ENCODE measurements around the gene PLCG1. TPM values are rescaled to one million over a fixed set of nuclear protein-coding genes. Genes with fewer than 3 reads are reported as not detected.

The PLCG1 gene
- total and polyA plus RNA-seq, 7 donors: 16.0 to 43.1 (median 22.9) TPM

- ATAC-seq (peak in 2 of 4 donors; percentile 14 to 22), DNase-seq (no peak)
- Histone ChIP-seq H3K36me3 (ENCODE audit: insufficient read depth in 1 of 2, low read depth in 1 of 2) (peaks cover 0 to 39% of the 10 kb centered on the region in 2 donors), H3K27me3 (ENCODE audit: insufficient read depth in 3 of 3, low read length in 2 of 3) (no peaks in the 10 kb centered on the region), H3K9me3 (no peaks in the 10 kb centered on the region), H3K4me3 (no peak overlapping the region), H3K27ac (peak overlapping the region; percentile 71), H3K4me1 (peaks cover 53% of the 10 kb centered on the region)
- intact Hi-C loops (cut with DNase I): no loop called here
- 40 to 53% (median 45%) methylated on average over 8 of the region's 8 CpGs for WGBS, 3 donors
- TF ChIP-seq CTCF (IDR thresholded peaks at IDR 0.05): no peak
Observed at GRCh38 chr20:41178904-41179432, 41.6 kb downstream of the PLCG1 start.

- ATAC-seq (no peak), DNase-seq (no peak)
- TF ChIP-seq CTCF (IDR thresholded peaks at IDR 0.05): no peak
- peaks cover 48% of the 10 kb centered on the region for H3K4me1 ChIP-seq
- no peaks in the 10 kb centered on the region for H3K27me3 ChIP-seq (ENCODE audit: insufficient read depth in 3 of 3, low read length in 2 of 3)
- H3K9me3 ChIP-seq: no peaks in the 10 kb centered on the region
- WGBS, 3 donors: 90 to 98% (median 96%) methylated on average over 8 of the region's 8 CpGs
- H3K27ac ChIP-seq: no peak overlapping the region
- H3K4me3 ChIP-seq: no peak overlapping the region
- H3K36me3 ChIP-seq (ENCODE audit: insufficient read depth in 1 of 2, low read depth in 1 of 2): peaks cover 0 to 37% of the 10 kb centered on the region in 2 donors
- intact Hi-C loops (cut with DNase I): loop anchor here in 1 of 2 donors (5.0 kb wide), 1 partner anchor 47 kb away; no protein-coding TSS in a partner anchor
Observed at GRCh38 chr20:41179961-41180360, 42.6 kb downstream of the PLCG1 start.

- intact Hi-C loops (cut with DNase I): loop anchor here in 1 of 2 donors (5.0 kb wide), 1 partner anchor 47 kb away; no protein-coding TSS in a partner anchor
- DNase-seq: no peak
- no peak for ATAC-seq
- H3K4me3 ChIP-seq: no peak overlapping the region
- no peaks in the 10 kb centered on the region for H3K9me3 ChIP-seq
- WGBS, 3 donors: 90 to 96% (median 94%) methylated on average over 6 of the region's 6 CpGs
- TF ChIP-seq CTCF (IDR thresholded peaks at IDR 0.05): no peak
- no peaks in the 10 kb centered on the region for H3K27me3 ChIP-seq (ENCODE audit: insufficient read depth in 3 of 3, low read length in 2 of 3)
- peaks cover 48% of the 10 kb centered on the region for H3K4me1 ChIP-seq
- H3K27ac ChIP-seq: no peak overlapping the region
- H3K36me3 ChIP-seq (ENCODE audit: insufficient read depth in 1 of 2, low read depth in 1 of 2): peaks cover 0 to 32% of the 10 kb centered on the region in 2 donors
Observed at GRCh38 chr20:41180599-41181333, 43.4 kb downstream of the PLCG1 start.

GRCh38 chr20:41181567-41181966, 44.2 kb downstream of the PLCG1 start:
- Histone ChIP-seq H3K9me3 (no peaks in the 10 kb centered on the region), H3K4me3 (no peak overlapping the region), H3K4me1 (peaks cover 44% of the 10 kb centered on the region), H3K27me3 (ENCODE audit: insufficient read depth in 3 of 3, low read length in 2 of 3) (no peaks in the 10 kb centered on the region), H3K27ac (no peak overlapping the region), H3K36me3 (ENCODE audit: insufficient read depth in 1 of 2, low read depth in 1 of 2) (peaks cover 0 to 31% of the 10 kb centered on the region in 2 donors)
- 93 to 98% (median 96%) methylated on average over 3 of the region's 3 CpGs for WGBS, 3 donors
- DNase-seq (peak in 1 of 2 donors; percentile 13), ATAC-seq (no peak)
- TF ChIP-seq CTCF (IDR thresholded peaks at IDR 0.05): no peak
- intact Hi-C loops (cut with DNase I): loop anchor here in 1 of 2 donors (5.0 kb wide), 1 partner anchor 46 kb away; no protein-coding TSS in a partner anchor
